Measurements from ENCODE around the gene TXNDC8. TPM values are rescaled to one million over a fixed set of nuclear protein-coding genes. Genes with fewer than 3 reads are reported as not detected.
A peak's percentile ranks its signal among the peaks of the same experiment; 100 is the strongest.

TXNDC8 gene
- total RNA-seq, 4 donors from 2014 or later: not detected

- Histone ChIP-seq H3K9me3 (no peaks in the 10 kb centered on the region), H3K27me3 (no peaks in the 10 kb centered on the region), H3K4me3 (peak overlapping the region; percentile 85 to 88), H3K4me1 (peaks cover 0 to 3% of the 10 kb centered on the region in 2 donors), H3K27ac (peak overlapping the region; percentile 90 to 93), H3K36me3 (no peaks in the 10 kb centered on the region)
- TF ChIP-seq CTCF (IDR thresholded peaks at IDR 0.05) (no peak), POLR2A (IDR thresholded peaks at IDR 0.05) (no peak)
- DNase-seq: no peak
- intact Hi-C loops (cut with DNase I; ENCODE audit: low total_unique reads): no loop called here
These were observed 82.6 kb downstream of the TXNDC8 start for GRCh38 chr9:110255034-110255462.

GRCh38 chr9:110254500-110254899, 83.2 kb downstream of the TXNDC8 start:
- Histone ChIP-seq H3K9me3 (no peaks in the 10 kb centered on the region), H3K27ac (peak overlapping the region; percentile 90 to 93), H3K4me3 (peak overlapping the region in 1 of 2 donors; percentile 85), H3K27me3 (no peaks in the 10 kb centered on the region), H3K36me3 (no peaks in the 10 kb centered on the region), H3K4me1 (peaks cover 0 to 3% of the 10 kb centered on the region in 2 donors)
- no peak for TF ChIP-seq CTCF (IDR thresholded peaks at IDR 0.05)
- TF ChIP-seq POLR2A (IDR thresholded peaks at IDR 0.05): no peak
- no peak for DNase-seq
- intact Hi-C loops (cut with DNase I; ENCODE audit: low total_unique reads): no loop called here

Small RNA genes within 50 kb of the gene (small RNA-seq; reads per million reads assigned to genes)
- not detected for gene RNU6-1039P

Other genes with a start within 250 kb of the TXNDC8 start
- gene C9orf152, start 129.7 kb downstream of the TXNDC8 start, total RNA-seq: 1 to 10 TPM in 1 of 4 donors, not detected in 3; 1.6 TPM
- 100 to 1,000 TPM in 3 of 4 donors, 10 to 100 TPM in 1; 97.6 to 295 (median 124) TPM for gene TXN, start 81.4 kb downstream of the TXNDC8 start, total RNA-seq
- gene SVEP1, start 241.9 kb upstream of the TXNDC8 start, total RNA-seq: 10 to 100 TPM; 47.9 to 63.5 (median 58.0) TPM

Data from uterus (tissue), 4 donors.